Measurements from ENCODE around the gene SRGAP1.
"Not testable (repeated sequence)": the region's sequence is repeated elsewhere in the genome, so short reads cannot be mapped to it uniquely, and the experiment has no call there.

Gene SRGAP1

GRCh38 chr12:64053117-64053516, 208.6 kb downstream of the SRGAP1 start:
- no peak for DNase-seq (ENCODE audit: low read depth)

- DNase-seq (ENCODE audit: low read depth) = no peak
Observed at GRCh38 chr12:64054079-64054520, 209.6 kb downstream of the SRGAP1 start.

GRCh38 chr12:64056741-64057140, 212.2 kb downstream of the SRGAP1 start:
- no peak for DNase-seq (ENCODE audit: low read depth)

GRCh38 chr12:64057706-64058105, 213.2 kb downstream of the SRGAP1 start:
- DNase-seq (ENCODE audit: low read depth) = no peak

- DNase-seq (ENCODE audit: low read depth) = no peak
Observed at GRCh38 chr12:64058541-64059265, 214.2 kb downstream of the SRGAP1 start.

- DNase-seq (ENCODE audit: low read depth) = no peak
Observed at GRCh38 chr12:64059685-64060084, 215.2 kb downstream of the SRGAP1 start.

DNA sequence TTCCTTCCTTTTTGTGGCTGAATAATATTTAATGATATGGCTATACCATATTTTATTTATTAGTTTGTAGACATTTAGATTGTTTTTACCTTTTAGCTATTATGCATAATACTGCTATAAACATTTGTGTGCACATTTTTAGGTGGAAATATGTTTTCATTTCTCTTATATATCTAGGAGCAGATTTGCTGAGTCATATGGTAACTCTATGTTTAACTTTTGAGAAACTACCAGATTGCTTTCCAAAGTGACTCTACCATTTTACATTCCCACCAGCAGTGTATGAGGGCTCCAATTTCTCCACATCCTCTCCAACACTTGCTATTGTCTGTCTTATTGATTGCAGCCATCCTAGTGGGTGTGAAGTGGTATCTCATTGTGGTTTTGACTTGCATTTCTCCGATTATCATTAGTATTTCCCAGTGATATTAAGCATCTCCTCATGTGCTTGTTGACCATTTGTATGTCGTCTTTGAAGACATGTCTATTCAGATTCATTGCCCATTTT, 217.4 kb downstream of the SRGAP1 start:
- no peak for DNase-seq (ENCODE audit: low read depth)

DNA sequence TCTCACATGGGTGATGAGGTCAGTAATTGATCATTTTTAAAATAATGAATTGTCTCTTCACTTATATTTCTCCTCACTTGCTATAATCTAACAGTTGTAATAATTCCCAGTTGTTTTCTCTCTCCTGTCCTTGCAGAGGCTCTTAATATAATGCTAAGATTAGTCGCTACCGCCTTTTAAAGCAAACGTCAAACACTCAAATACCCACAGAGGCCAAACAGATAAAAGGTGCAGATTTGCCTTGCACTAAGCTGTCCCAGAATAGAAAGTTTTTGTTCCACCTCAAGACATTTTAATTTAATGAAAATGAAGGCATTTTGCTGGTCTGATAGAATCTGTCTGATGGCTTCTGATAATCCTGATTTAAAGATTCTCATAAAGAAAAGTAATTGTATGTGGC, 218.6 kb downstream of the SRGAP1 start:
- DNase-seq (ENCODE audit: low read depth) = no peak

- no peak for DNase-seq (ENCODE audit: low read depth)
Observed at GRCh38 chr12:64064240-64064639, 219.7 kb downstream of the SRGAP1 start.

DNA sequence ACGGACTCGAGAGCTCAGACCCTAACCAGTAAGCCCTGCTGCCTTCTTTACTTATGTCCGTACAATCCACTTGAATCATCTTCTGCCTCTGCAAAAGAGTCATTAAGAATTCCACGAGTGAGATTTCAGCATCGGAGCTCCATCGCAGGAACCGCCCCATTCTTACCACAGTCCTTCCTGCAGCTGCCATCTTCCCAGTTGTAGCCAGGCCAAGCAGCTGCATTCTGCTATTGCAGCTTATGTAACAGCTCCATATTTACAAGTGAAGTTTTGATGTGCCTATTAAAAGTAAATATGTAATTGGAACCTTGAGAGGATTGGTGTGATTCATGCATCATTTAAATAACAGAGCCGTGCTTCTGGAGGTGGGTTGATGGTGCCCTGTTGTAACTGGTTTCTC, 220.2 kb downstream of the SRGAP1 start:
- no peak for DNase-seq (ENCODE audit: low read depth)

- no peak for DNase-seq (ENCODE audit: low read depth)
Observed at GRCh38 chr12:64065881-64066451, 221.5 kb downstream of the SRGAP1 start.

- DNase-seq (ENCODE audit: low read depth) = no peak
Observed at GRCh38 chr12:64066776-64067175, 222.3 kb downstream of the SRGAP1 start.

- DNase-seq (ENCODE audit: low read depth) = no peak
Observed at GRCh38 chr12:64070454-64070853, 226.0 kb downstream of the SRGAP1 start.

DNA sequence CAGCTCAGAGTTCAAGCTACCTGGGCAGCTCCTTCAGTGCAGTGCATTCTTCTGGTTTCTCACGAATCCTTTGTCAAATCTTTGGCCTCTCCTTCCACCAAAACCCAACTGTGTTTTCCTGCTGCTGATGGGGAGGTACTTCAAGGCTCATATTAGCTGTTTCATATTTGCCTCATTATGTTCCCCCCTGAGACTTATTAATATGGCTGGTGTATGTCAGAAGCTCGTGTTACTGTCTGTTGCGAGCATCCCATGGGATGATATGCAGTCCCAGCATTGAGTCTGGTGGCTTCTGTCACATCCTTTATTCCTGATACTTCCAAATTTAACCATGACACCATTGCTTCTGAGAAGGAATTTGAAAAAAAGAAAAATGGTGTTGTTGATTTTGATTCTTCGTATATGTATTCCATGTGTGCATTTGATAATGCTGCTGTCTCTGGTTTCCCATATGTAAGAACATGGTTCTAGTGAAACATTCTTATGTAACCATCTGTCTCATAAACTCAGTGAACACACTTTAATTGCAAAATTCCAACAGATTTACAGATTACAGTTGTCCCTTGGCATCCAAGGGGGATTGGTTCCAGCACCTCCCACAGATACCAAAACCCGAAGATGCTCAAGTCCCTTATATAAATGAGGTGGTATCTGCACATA, 228.5 kb downstream of the SRGAP1 start:
- no peak for DNase-seq (ENCODE audit: low read depth)

DNA sequence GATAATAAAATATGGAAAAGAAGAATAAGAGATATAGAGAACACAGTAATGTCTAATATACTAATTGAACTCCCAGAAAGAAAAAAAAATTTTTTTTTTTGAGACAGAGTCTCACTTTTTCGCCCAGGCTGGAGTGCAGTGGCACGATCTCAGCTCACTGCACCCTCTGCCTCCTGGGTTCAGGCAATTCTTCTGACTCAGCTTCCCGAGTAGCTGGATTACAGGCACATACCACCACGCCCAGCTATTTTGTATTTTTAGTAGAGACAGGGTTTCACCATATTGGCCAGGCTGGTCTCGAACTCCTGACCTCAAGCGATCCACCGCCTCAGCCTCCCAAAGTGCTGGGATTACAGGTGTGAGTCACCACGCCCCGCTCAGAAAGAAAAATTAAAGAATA, 232.1 kb downstream of the SRGAP1 start:
- not testable (repeated sequence) for DNase-seq (ENCODE audit: low read depth)

DNA sequence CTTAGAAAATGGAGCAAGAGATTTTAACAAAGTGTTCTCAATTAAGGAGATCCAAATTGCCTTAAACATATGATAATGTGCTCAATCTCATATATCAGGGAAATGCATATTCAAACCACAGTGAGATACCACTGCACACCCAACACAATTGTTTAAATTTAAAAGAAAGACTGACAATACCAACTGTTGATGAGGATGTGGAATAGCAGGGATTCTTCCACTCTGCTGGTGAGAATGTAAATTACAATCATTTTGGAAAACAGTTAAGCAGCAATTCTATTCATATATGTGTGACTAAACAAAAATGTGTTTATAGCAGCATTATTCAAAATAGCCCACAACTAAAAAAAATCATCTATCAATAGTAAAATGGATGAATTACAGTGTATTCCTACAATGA, 233.4 kb downstream of the SRGAP1 start:
- no peak for DNase-seq (ENCODE audit: low read depth)

DNA sequence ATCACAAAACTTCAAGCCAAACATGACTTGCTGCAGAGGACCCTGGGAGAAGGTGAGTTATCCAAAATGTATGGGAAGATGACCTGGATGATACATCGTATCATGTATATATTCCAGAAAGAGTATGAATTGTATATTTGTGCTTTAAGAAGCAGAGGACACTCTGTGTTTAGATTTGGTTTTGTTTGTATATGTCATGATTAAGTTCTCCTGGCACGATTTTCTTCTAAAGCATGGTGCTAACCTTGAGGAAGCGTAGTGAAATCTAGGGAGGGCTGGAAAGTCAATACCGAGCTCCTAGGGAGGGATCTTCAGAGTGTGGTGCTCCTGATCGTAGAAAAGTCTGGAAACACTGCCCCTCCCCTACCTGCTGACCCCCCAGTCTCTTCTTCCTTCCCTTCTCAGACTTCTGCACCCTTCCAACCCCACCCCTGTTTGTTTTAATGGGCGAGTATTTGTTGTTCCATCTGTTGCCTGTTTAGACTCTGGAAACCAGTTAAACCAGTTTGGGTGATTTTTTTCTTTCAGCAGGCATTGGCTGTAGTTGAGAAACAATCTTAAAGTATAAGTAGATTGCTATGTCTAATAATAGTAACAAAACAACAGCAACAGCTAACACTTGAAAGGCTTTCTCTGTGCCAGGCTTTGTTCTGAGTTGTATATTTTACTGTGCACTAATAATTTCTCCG, 236.0 kb downstream of the SRGAP1 start:
- no peak for DNase-seq (ENCODE audit: low read depth)

GRCh38 chr12:64081008-64081404, 236.5 kb downstream of the SRGAP1 start:
- DNase-seq (ENCODE audit: low read depth) = no peak

DNA sequence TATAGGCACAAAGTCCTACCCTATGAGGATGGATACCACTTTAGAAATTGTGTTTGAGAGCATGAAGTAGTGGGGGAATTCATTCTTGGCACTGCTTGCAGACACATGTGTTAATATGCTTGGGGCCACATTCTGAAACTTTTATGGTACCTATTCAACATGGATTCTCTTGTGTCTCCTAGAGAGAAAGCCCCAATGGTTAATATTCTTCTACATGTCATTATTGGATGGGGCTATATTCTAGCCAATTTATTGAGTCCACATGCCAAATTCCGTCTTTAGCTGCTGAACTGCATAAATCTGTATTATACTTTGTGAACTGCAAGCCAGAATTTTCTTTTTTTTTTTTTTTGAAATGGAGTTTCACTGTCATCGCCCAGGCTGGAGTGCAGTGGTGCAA, 237.6 kb downstream of the SRGAP1 start:
- DNase-seq (ENCODE audit: low read depth) = no peak

DNA sequence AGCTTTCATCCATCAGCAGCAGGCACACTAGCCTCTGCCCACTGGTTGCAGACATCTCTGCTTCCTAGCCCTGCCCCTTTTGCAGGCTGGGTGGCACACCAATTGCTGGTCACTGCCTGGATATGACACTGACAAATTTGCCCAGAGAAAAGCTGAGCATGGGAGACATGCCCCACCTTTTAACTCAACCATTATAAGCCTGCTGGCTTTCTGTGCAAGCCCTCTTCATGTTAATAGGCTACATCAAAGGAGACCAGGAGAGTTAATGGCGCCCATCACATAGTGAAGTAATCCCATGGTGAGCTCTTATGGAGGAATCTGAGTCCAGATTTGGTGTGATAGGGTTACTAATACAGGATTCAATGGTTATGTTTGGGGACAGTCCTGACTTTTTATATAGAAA, 238.4 kb downstream of the SRGAP1 start:
- no peak for DNase-seq (ENCODE audit: low read depth)

DNA sequence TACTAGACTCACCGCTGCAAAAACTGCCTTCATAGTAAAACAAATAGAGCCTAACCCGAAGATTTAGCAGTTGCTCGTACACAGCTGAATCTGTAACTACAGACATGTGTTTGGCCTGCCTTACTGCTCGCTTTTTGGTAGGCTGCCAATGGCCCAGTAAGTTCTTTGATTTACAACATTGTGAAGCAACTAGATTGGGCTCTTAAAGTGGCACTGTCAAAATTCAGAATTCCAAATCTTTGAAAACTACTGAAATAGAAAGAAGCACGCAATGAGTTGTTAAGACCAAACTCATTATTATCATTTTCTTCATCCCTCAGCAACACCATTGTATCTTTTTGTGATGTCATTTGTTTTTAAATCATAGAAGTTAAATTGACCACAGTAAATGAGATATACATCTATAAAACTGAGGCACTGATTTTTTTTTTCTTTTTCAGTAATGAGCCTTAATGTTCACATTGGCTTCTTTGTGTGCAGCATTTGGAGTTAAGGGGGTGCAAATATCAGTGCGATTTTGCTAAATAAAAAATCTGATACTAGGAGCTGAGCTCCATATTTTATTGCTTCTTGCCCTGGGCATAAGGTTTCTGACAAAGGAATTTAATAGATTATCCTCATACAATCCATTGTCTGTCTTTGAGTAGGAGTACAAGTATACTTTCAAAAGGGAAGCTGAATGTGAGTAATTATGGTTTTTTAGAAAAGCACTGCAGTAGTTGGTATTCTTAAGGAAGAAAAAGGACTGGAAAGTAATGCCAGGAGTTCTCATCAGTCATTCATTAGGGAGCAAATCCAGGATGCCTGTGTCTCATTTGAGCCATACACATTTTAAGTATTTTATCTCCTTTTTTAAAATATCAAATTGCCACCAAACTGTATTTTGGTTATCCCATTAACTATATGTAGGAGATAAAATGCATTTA, 239.0 kb downstream of the SRGAP1 start:
- no peak for DNase-seq (ENCODE audit: low read depth)

GRCh38 chr12:64085154-64085553, 240.7 kb downstream of the SRGAP1 start:
- DNase-seq (ENCODE audit: low read depth) = no peak

Measured in HS-27A (cell line).